GM12892 (cell line): Measurements from ENCODE around the gene FBLN2.

Experiments used
- POLR2A ChIP-seq: IDR thresholded peaks from 2 replicates; pipeline ENCODE4 v1.6.1; 2011; ENCODE audit warnings: low read depth, low read length, control low read depth
- POLR2AphosphoS5 ChIP-seq: IDR thresholded peaks from 2 replicates; pipeline ENCODE4 v1.6.1; 2011; ENCODE audit warnings: low read depth, low read length, control low read depth
- TAF1 ChIP-seq: IDR thresholded peaks from 2 replicates; pipeline ENCODE4 v1.6.1; 2011; ENCODE audit warnings: low read depth, mild to moderate bottlenecking, control low read depth, low read length, borderline replicate concordance

DNA sequence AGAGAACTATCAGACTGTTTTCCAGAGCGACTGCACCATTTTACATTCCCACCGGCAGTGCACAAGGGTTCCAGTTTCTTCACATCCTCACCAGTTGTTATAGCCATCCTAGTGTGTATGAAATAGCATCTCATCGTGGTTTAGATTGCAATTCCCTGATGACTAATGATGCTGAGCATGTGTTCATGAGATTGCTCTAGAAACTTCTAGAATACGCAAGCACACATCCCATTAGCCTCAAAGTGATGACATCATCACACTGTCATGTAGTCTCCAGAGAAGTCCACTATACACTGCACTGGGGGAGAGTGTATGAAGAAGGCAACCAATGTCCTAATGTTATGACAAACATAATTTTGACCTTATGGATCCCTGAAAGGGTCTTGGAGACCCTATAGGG is 30.1 kb downstream of the FBLN2 start:
- TF ChIP-seq POLR2A (no peak), POLR2AphosphoS5 (no peak), TAF1 (no peak)
